Measurements from ENCODE around the gene TLK2. TPM values are rescaled to one million over a fixed set of nuclear protein-coding genes. Genes with fewer than 3 reads are reported as not detected.
A peak's percentile ranks its signal among the peaks of the same experiment; 100 is the strongest.
"Not testable (repeated sequence)": the region's sequence is repeated elsewhere in the genome, so short reads cannot be mapped to it uniquely, and the experiment has no call there.

Gene TLK2
- total RNA-seq, 1 donor from 2014 or later: 45.5 TPM

DNA sequence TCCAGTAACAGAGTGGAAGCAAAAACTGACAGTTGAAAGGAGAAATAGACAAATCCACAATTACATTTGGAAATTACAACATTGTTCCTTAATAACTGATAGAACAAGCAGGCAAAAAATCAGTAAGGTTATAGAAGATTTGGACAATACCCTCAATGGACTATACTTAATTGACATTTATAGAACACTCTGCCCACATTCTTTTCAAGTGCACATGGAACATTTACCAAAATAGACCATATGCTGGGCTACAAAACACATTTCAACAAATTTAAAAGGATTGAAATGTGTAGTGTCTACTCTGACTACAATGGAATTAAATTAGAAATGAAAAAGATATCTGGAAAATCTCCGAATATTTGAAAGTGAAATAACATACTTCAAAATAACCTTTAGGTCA, 21.8 kb downstream of the TLK2 start:
- H3K4me3 Mint-ChIP-seq (ENCODE audit: low read depth); H3K27me3 Mint-ChIP-seq (ENCODE audit: low read depth); DNase-seq (ENCODE audit: low spot score); H3K4me1 Mint-ChIP-seq (ENCODE audit: low read depth); intact Hi-C loops (cut with micrococcal nuclease); H3K27ac Mint-ChIP-seq; H3K36me3 Mint-ChIP-seq (ENCODE audit: low read depth); H3K9me3 Mint-ChIP-seq: not testable (repeated sequence)

DNA sequence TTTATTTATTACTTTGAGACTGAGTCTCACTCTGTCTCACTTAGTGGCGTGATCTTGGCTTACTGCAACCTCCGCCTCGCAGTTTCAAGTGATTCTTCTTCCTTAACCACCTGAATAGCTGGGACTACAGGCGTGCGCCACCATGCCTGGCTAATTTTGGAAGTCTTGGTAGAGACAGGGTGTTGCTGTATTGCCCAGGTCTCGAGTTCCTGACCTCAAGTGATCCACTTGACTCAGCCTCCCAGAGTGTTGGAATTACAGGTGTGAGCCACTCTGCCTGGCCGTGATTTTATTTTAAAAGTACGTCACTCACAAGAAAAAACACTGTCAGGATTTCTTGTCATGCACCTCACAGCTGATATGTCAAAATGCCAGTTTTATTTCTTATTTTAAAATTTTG, 26.2 kb downstream of the TLK2 start:
- H3K27me3 Mint-ChIP-seq (ENCODE audit: low read depth); H3K36me3 Mint-ChIP-seq (ENCODE audit: low read depth); H3K4me3 Mint-ChIP-seq (ENCODE audit: low read depth); H3K27ac Mint-ChIP-seq; DNase-seq (ENCODE audit: low spot score); intact Hi-C loops (cut with micrococcal nuclease); H3K9me3 Mint-ChIP-seq: not testable (repeated sequence)
- H3K4me1 Mint-ChIP-seq (ENCODE audit: low read depth): peaks cover 14% of the 10 kb centered on the region

GRCh38 chr17:62507191-62507836, 28.7 kb downstream of the TLK2 start:
- intact Hi-C loops (cut with micrococcal nuclease); H3K4me3 Mint-ChIP-seq (ENCODE audit: low read depth); H3K36me3 Mint-ChIP-seq (ENCODE audit: low read depth); H3K9me3 Mint-ChIP-seq; H3K27me3 Mint-ChIP-seq (ENCODE audit: low read depth); DNase-seq (ENCODE audit: low spot score): not testable (repeated sequence)
- Mint-ChIP-seq H3K4me1 (ENCODE audit: low read depth) (peaks cover 18% of the 10 kb centered on the region), H3K27ac (peak overlapping the region; percentile 47)

DNA sequence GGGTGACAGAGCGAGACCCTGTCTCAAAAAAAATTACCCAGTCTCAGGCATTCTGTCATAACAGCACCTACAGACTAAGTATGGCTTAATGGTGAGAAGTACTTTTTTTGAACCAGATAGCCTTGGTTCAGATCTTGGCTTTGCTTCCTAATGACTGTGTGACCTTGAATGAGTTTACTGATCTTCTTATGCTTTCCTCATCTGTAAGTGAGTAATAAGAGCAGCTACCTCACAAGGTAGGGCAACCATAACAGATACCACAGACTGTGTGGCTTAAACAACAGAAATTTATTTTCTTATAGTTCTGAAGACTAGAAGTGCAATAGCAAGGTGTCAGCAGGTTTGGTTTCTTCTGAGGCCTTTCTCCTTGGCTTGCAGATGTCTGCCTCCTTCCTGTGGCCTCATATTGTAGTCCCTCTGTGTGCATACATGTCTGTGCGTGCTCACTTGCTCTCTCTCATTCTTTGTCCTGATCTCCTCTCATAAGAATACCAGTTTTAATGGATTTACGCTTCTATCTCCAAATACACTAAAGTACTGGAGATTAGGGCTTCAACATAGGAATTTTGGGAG, 31.7 kb downstream of the TLK2 start:
- H3K36me3 Mint-ChIP-seq (ENCODE audit: low read depth); intact Hi-C loops (cut with micrococcal nuclease); DNase-seq (ENCODE audit: low spot score); H3K9me3 Mint-ChIP-seq; H3K27me3 Mint-ChIP-seq (ENCODE audit: low read depth); H3K4me3 Mint-ChIP-seq (ENCODE audit: low read depth): not testable (repeated sequence)
- Mint-ChIP-seq H3K27ac (peak overlapping the region; percentile 38), H3K4me1 (ENCODE audit: low read depth) (peaks cover 18% of the 10 kb centered on the region)

DNA sequence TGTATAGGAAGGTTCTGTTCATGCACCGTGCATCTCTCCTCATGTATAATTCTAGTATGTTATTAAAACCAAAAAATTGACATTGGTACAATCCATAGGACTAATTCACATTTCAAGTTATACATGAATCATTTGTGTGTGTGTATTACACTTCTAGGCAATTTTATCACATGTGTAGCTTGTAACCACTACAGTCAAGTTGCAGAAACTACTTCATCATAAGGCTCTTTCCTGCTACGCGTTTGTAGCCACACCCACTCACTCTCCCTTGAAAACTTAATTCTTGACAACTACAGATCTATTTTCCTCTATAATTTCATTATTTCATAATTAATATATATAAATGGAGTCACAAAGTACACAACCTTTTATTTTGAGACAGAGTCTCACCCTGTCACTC, 32.4 kb downstream of the TLK2 start:
- H3K27ac Mint-ChIP-seq; H3K4me3 Mint-ChIP-seq (ENCODE audit: low read depth); intact Hi-C loops (cut with micrococcal nuclease); DNase-seq (ENCODE audit: low spot score); H3K27me3 Mint-ChIP-seq (ENCODE audit: low read depth); H3K9me3 Mint-ChIP-seq; H3K36me3 Mint-ChIP-seq (ENCODE audit: low read depth): not testable (repeated sequence)
- peaks cover 17% of the 10 kb centered on the region for H3K4me1 Mint-ChIP-seq (ENCODE audit: low read depth)

DNA sequence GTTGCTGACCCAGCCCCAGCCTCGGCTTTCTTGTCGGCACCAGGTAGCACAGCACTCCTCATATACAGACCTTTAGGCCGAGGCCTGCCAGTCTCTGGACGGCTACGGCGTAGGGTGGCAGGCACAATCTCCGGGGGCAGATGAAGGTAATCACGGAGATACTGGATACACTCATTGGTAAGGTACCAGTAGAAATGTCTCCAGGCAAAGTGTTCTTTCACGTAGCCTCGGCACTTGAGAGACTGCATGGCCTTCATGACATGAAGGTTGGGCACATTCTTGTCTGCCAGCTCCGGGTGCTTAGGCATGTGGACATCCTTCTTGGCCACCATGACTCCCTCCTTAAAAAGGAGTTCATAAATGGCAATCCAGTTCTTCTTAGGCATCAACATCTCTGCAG, 37.8 kb downstream of the TLK2 start:
- DNase-seq (ENCODE audit: low spot score); H3K4me1 Mint-ChIP-seq (ENCODE audit: low read depth); H3K9me3 Mint-ChIP-seq; H3K27ac Mint-ChIP-seq; intact Hi-C loops (cut with micrococcal nuclease); H3K4me3 Mint-ChIP-seq (ENCODE audit: low read depth); H3K27me3 Mint-ChIP-seq (ENCODE audit: low read depth): not testable (repeated sequence)
- H3K36me3 Mint-ChIP-seq (ENCODE audit: low read depth): peaks cover 22% of the 10 kb centered on the region

DNA sequence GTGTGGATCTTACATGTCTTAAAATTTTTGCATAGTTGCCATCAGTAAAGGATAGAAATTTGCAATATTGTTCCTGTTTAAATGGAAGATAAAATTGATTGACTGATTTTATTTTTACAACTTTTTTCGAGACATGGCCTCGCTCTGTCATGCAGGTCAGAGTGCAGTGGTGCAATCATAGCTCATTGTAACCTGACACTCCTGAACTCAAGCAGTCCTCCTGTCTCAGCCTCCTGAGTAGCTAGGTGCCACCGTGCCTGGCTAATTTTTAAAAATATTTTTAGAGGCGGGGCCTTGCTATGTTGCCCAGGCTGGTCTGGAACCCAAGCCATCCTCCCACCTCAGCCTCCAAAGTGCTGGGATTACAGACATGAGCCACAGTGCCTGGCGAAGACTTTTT, 42.7 kb downstream of the TLK2 start:
- H3K4me3 Mint-ChIP-seq (ENCODE audit: low read depth); H3K27me3 Mint-ChIP-seq (ENCODE audit: low read depth); H3K27ac Mint-ChIP-seq; intact Hi-C loops (cut with micrococcal nuclease); H3K9me3 Mint-ChIP-seq; H3K4me1 Mint-ChIP-seq (ENCODE audit: low read depth); DNase-seq (ENCODE audit: low spot score): not testable (repeated sequence)
- peaks cover 35% of the 10 kb centered on the region for H3K36me3 Mint-ChIP-seq (ENCODE audit: low read depth)

GRCh38 chr17:62524077-62524476, 45.5 kb downstream of the TLK2 start:
- H3K9me3 Mint-ChIP-seq; intact Hi-C loops (cut with micrococcal nuclease); H3K27me3 Mint-ChIP-seq (ENCODE audit: low read depth); H3K4me3 Mint-ChIP-seq (ENCODE audit: low read depth); H3K4me1 Mint-ChIP-seq (ENCODE audit: low read depth); DNase-seq (ENCODE audit: low spot score); H3K27ac Mint-ChIP-seq: not testable (repeated sequence)
- H3K36me3 Mint-ChIP-seq (ENCODE audit: low read depth): peaks cover 43% of the 10 kb centered on the region

DNA sequence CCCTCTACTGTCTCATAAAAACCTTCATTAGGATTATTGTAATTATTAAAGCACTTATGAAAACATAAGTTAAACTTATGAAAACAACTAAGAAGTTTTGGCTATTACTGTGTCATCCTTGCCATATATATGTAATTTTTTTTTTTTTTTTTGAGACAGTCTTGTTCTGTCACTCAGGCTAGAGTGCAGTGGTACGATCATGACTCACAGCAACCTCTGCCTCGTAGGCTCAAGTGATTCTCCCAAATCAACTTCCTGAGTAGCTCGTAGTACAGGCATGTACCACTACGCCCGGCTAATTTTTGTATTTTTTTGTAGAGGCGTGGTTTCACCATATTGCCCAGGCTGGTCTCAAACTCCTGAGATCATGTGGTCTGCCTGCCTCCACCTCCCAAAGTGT, 46.7 kb downstream of the TLK2 start:
- H3K27me3 Mint-ChIP-seq (ENCODE audit: low read depth); H3K4me3 Mint-ChIP-seq (ENCODE audit: low read depth); intact Hi-C loops (cut with micrococcal nuclease); H3K9me3 Mint-ChIP-seq; H3K27ac Mint-ChIP-seq; H3K4me1 Mint-ChIP-seq (ENCODE audit: low read depth); DNase-seq (ENCODE audit: low spot score): not testable (repeated sequence)
- H3K36me3 Mint-ChIP-seq (ENCODE audit: low read depth): peaks cover 42% of the 10 kb centered on the region

DNA sequence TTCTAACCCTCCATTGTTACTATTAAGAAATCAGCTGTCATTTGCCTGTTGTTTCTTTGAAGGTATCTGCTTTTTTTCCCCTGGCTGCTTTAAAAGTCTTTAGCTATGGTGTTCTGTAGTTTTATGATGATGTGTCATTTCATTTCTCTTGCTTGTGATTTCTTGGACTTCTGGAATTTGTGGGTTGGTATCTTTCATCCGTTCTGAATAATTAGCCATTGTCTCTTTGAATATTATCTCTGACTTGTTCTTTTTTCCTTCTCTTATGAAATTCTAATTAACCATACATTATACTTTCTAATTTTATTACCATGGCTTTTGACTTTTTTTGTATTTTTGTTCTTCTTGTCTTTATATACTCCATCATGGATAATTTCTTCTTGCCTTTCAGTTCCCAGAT, 52.3 kb downstream of the TLK2 start:
- H3K27ac Mint-ChIP-seq; H3K4me3 Mint-ChIP-seq (ENCODE audit: low read depth); H3K4me1 Mint-ChIP-seq (ENCODE audit: low read depth); intact Hi-C loops (cut with micrococcal nuclease); H3K9me3 Mint-ChIP-seq; DNase-seq (ENCODE audit: low spot score); H3K27me3 Mint-ChIP-seq (ENCODE audit: low read depth): not testable (repeated sequence)
- peaks cover 37% of the 10 kb centered on the region for H3K36me3 Mint-ChIP-seq (ENCODE audit: low read depth)

GRCh38 chr17:62536557-62536956, 57.9 kb downstream of the TLK2 start:
- peaks cover 47% of the 10 kb centered on the region for H3K36me3 Mint-ChIP-seq (ENCODE audit: low read depth)
- intact Hi-C loops (cut with micrococcal nuclease); H3K9me3 Mint-ChIP-seq; H3K4me1 Mint-ChIP-seq (ENCODE audit: low read depth); H3K27me3 Mint-ChIP-seq (ENCODE audit: low read depth); H3K4me3 Mint-ChIP-seq (ENCODE audit: low read depth); H3K27ac Mint-ChIP-seq; DNase-seq (ENCODE audit: low spot score): not testable (repeated sequence)

DNA sequence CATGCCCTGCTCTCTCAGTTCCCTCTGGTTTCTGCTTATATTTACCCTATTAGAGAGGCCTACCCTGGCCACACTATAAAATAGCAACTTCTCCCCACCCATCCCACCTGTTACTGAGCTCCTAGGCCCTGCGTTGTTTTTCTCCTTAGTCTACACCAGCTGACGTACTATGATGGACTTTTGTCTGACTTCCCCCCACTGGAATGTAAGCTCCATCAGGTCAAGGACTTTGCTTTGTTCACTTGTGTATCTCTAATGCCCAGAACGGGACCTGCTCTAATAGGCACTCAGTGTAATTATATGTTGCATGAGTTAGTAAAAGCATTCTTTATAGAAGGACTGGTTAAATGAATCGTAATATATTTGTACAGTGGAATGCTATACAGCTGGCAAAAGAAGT, 62.4 kb downstream of the TLK2 start:
- intact Hi-C loops (cut with micrococcal nuclease); H3K4me3 Mint-ChIP-seq (ENCODE audit: low read depth); DNase-seq (ENCODE audit: low spot score); H3K27me3 Mint-ChIP-seq (ENCODE audit: low read depth); H3K27ac Mint-ChIP-seq; H3K4me1 Mint-ChIP-seq (ENCODE audit: low read depth): not testable (repeated sequence)
- Mint-ChIP-seq H3K9me3 (peaks cover 14% of the 10 kb centered on the region), H3K36me3 (ENCODE audit: low read depth) (peaks cover 57% of the 10 kb centered on the region)

DNA sequence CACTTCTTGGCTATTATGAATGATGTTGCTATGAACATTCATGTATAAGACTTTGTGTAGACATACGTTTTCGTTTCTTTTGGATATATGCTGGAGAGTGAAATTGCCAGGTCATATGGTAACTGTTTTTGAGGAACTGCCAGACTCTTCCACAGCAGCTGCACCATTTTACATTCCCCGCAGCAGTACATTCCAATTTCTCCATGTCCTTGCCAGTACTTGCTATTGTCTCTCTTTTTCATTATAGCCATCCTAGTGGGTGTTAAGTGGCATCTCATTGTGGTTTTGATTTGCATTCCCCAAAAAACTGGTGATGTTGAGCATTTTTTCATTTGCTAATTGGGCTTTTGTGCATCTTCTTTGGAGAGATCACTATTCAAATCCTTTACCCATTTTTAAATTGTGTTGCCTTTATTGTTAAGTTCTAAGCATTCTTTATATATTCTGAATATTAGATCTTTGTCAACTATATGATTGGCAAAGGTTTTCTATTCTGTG, 64.7 kb downstream of the TLK2 start:
- H3K4me3 Mint-ChIP-seq (ENCODE audit: low read depth); H3K4me1 Mint-ChIP-seq (ENCODE audit: low read depth); intact Hi-C loops (cut with micrococcal nuclease); H3K27ac Mint-ChIP-seq; H3K27me3 Mint-ChIP-seq (ENCODE audit: low read depth); DNase-seq (ENCODE audit: low spot score): not testable (repeated sequence)
- peaks cover 14% of the 10 kb centered on the region for H3K9me3 Mint-ChIP-seq
- H3K36me3 Mint-ChIP-seq (ENCODE audit: low read depth): peaks cover 55% of the 10 kb centered on the region

Data from activated T-helper 2 cell treated with anti-CD3 and anti-CD28 coated beads, Interferon-gamma antibody, Interleukin-2, Interleukin-4, amounts not matched to agents 10 μg/mL and 5 μg/mL and 100 μg/mL, durations not matched to agents 14 hours and 24 hours and 36 hours (primary cell).